ENCODE measurements around the gene EEF2. TPM values are rescaled to one million over a fixed set of nuclear protein-coding genes. Genes with fewer than 3 reads are reported as not detected.

EEF2 gene
- 1,000 to 10,000 TPM; 1,524 to 1,558 TPM for total RNA-seq

- H3K27ac Mint-ChIP-seq = peak within 1 kb of the TSS; percentile 92
- DNase-seq = peak; percentile 92
- ChIA-PET POLR2A (interaction anchor here (0.6 to 3.3 kb wide), 25 partner anchors 8 to 1640 kb away, joined by 3 to 32 read pairs (median 5); partner anchors contain the start of genes CHAF1A, DAPK3, MPND and PIAS4), CTCF (interaction anchor here (0.7 to 2.1 kb wide), 18 partner anchors 8 to 1806 kb away, joined by 3 to 14 read pairs (median 4); partner anchors contain the start of genes DAPK3, DUS3L and PIAS4)
- no peaks in the 10 kb centered on the region for H3K27me3 Mint-ChIP-seq (ENCODE audit: low read depth)
- H3K9me3 Mint-ChIP-seq (ENCODE audit: insufficient read depth) = no peaks in the 10 kb centered on the region
- peaks cover 53% of the 10 kb centered on the region for H3K4me1 Mint-ChIP-seq (ENCODE audit: low read depth)
- H3K4me3 Mint-ChIP-seq = peak within 1 kb of the TSS; percentile 95
- peaks cover 47% of the 10 kb centered on the region for H3K36me3 Mint-ChIP-seq (ENCODE audit: low read depth)
- ATAC-seq = peak; percentile 53
Measured at GRCh38 chr19:3984908-3985642, at the start of gene EEF2. EEF2 (minus strand) TSS chr19:3985463; CDS start chr19:3985380, 83 bp downstream.

- DNase-seq (no peak), ATAC-seq (no peak)
- no peaks in the 10 kb centered on the region for H3K9me3 Mint-ChIP-seq (ENCODE audit: insufficient read depth)
- H3K27ac Mint-ChIP-seq = peak overlapping the region; percentile 27
- ChIA-PET POLR2A (interaction anchor here (0.8 to 1.0 kb wide), 2 partner anchors 7 to 30 kb away, joined by 3 read pairs; no protein-coding TSS in a partner anchor), CTCF (no interaction called here)
- H3K4me1 Mint-ChIP-seq (ENCODE audit: low read depth) = no peaks in the 10 kb centered on the region
- no peaks in the 10 kb centered on the region for H3K27me3 Mint-ChIP-seq (ENCODE audit: low read depth)
- peaks cover 2% of the 10 kb centered on the region for H3K36me3 Mint-ChIP-seq (ENCODE audit: low read depth)
- no peak overlapping the region for H3K4me3 Mint-ChIP-seq
Measured at GRCh38 chr19:4034048-4035017, 49.1 kb upstream of the EEF2 start.

- no peak for DNase-seq
- ChIA-PET POLR2A (interaction anchor here (0.8 kb wide), 1 partner anchor 8 kb away, joined by 3 read pairs; no protein-coding TSS in a partner anchor), CTCF (no interaction called here)
- Mint-ChIP-seq H3K4me1 (ENCODE audit: low read depth) (no peaks in the 10 kb centered on the region), H3K36me3 (ENCODE audit: low read depth) (peaks cover 2% of the 10 kb centered on the region), H3K27me3 (ENCODE audit: low read depth) (no peaks in the 10 kb centered on the region), H3K9me3 (ENCODE audit: insufficient read depth) (no peaks in the 10 kb centered on the region), H3K27ac (no peak overlapping the region), H3K4me3 (no peak overlapping the region)
- ATAC-seq = no peak
Measured at GRCh38 chr19:4033028-4033956, 48.0 kb upstream of the EEF2 start.

GRCh38 chr19:4032436-4032835 is 47.2 kb upstream of the EEF2 start:
- no peak for ATAC-seq
- POLR2A ChIA-PET = no interaction called here

GRCh38 chr19:4031420-4031819 is 46.2 kb upstream of the EEF2 start:
- Mint-ChIP-seq H3K4me1 (ENCODE audit: low read depth) (no peaks in the 10 kb centered on the region), H3K27ac (peak overlapping the region; percentile 46), H3K4me3 (no peak overlapping the region), H3K36me3 (ENCODE audit: low read depth) (peaks cover 3% of the 10 kb centered on the region), H3K9me3 (ENCODE audit: insufficient read depth) (no peaks in the 10 kb centered on the region), H3K27me3 (ENCODE audit: low read depth) (no peaks in the 10 kb centered on the region)
- CTCF ChIA-PET = no interaction called here
- DNase-seq = no peak
- POLR2A ChIA-PET = interaction anchor here (0.6 kb wide), 1 partner anchor 15 kb away, joined by 3 read pairs; no protein-coding TSS in a partner anchor
- no peak for ATAC-seq

More at GRCh38 chr19:4032436-4032835, 47.2 kb upstream of the EEF2 start:
- no peaks in the 10 kb centered on the region for H3K36me3 Mint-ChIP-seq (ENCODE audit: low read depth)
- H3K4me3 Mint-ChIP-seq = no peak overlapping the region
- H3K27ac Mint-ChIP-seq = no peak overlapping the region
- no peaks in the 10 kb centered on the region for H3K27me3 Mint-ChIP-seq (ENCODE audit: low read depth)
- no peak for DNase-seq
- CTCF ChIA-PET = no interaction called here
- no peaks in the 10 kb centered on the region for H3K9me3 Mint-ChIP-seq (ENCODE audit: insufficient read depth)
- H3K4me1 Mint-ChIP-seq (ENCODE audit: low read depth) = no peaks in the 10 kb centered on the region

- peaks cover 5% of the 10 kb centered on the region for H3K36me3 Mint-ChIP-seq (ENCODE audit: low read depth)
- no peaks in the 10 kb centered on the region for H3K4me1 Mint-ChIP-seq (ENCODE audit: low read depth)
- DNase-seq (no peak), ATAC-seq (no peak)
- no peaks in the 10 kb centered on the region for H3K27me3 Mint-ChIP-seq (ENCODE audit: low read depth)
- H3K9me3 Mint-ChIP-seq (ENCODE audit: insufficient read depth) = no peaks in the 10 kb centered on the region
- H3K4me3 Mint-ChIP-seq = no peak overlapping the region
- H3K27ac Mint-ChIP-seq = no peak overlapping the region
- ChIA-PET POLR2A (no interaction called here), CTCF (no interaction called here)
Measured at GRCh38 chr19:4030981-4031380, 45.7 kb upstream of the EEF2 start.

GRCh38 chr19:4030552-4030951 is 45.3 kb upstream of the EEF2 start:
- ChIA-PET POLR2A (no interaction called here), CTCF (no interaction called here)
- Mint-ChIP-seq H3K27ac (no peak overlapping the region), H3K4me1 (ENCODE audit: low read depth) (no peaks in the 10 kb centered on the region), H3K9me3 (ENCODE audit: insufficient read depth) (no peaks in the 10 kb centered on the region), H3K4me3 (no peak overlapping the region), H3K36me3 (ENCODE audit: low read depth) (peaks cover 6% of the 10 kb centered on the region), H3K27me3 (ENCODE audit: low read depth) (no peaks in the 10 kb centered on the region)
- ATAC-seq = no peak
- no peak for DNase-seq

- CTCF ChIA-PET = no interaction called here
- ATAC-seq (no peak), DNase-seq (no peak)
- no peaks in the 10 kb centered on the region for H3K9me3 Mint-ChIP-seq (ENCODE audit: insufficient read depth)
- POLR2A ChIA-PET = interaction anchor here (0.6 kb wide), 1 partner anchor 34 kb away, joined by 3 read pairs; no protein-coding TSS in a partner anchor
- no peaks in the 10 kb centered on the region for H3K27me3 Mint-ChIP-seq (ENCODE audit: low read depth)
- H3K4me3 Mint-ChIP-seq = no peak overlapping the region
- no peak overlapping the region for H3K27ac Mint-ChIP-seq
- no peaks in the 10 kb centered on the region for H3K4me1 Mint-ChIP-seq (ENCODE audit: low read depth)
- H3K36me3 Mint-ChIP-seq (ENCODE audit: low read depth) = peaks cover 14% of the 10 kb centered on the region
Measured at GRCh38 chr19:4029247-4029614, 44.0 kb upstream of the EEF2 start.

- H3K4me3 Mint-ChIP-seq = no peak overlapping the region
- no peaks in the 10 kb centered on the region for H3K4me1 Mint-ChIP-seq (ENCODE audit: low read depth)
- H3K36me3 Mint-ChIP-seq (ENCODE audit: low read depth) = peaks cover 15% of the 10 kb centered on the region
- POLR2A ChIA-PET = interaction anchor here (0.6 kb wide), 1 partner anchor 33 kb away, joined by 3 read pairs; no protein-coding TSS in a partner anchor
- H3K27me3 Mint-ChIP-seq (ENCODE audit: low read depth) = no peaks in the 10 kb centered on the region
- H3K27ac Mint-ChIP-seq = no peak overlapping the region
- DNase-seq = no peak
- CTCF ChIA-PET = no interaction called here
- no peak for ATAC-seq
- no peaks in the 10 kb centered on the region for H3K9me3 Mint-ChIP-seq (ENCODE audit: insufficient read depth)
Measured at GRCh38 chr19:4028334-4029246, 43.3 kb upstream of the EEF2 start.

GRCh38 chr19:4027146-4027545 is 41.9 kb upstream of the EEF2 start:
- DNase-seq = no peak
- H3K9me3 Mint-ChIP-seq (ENCODE audit: insufficient read depth) = peaks cover under 1% of the 10 kb centered on the region
- no peaks in the 10 kb centered on the region for H3K4me1 Mint-ChIP-seq (ENCODE audit: low read depth)
- no peak for ATAC-seq
- peaks cover 18% of the 10 kb centered on the region for H3K36me3 Mint-ChIP-seq (ENCODE audit: low read depth)
- H3K27me3 Mint-ChIP-seq (ENCODE audit: low read depth) = no peaks in the 10 kb centered on the region
- POLR2A ChIA-PET = no interaction called here
- no peak overlapping the region for H3K4me3 Mint-ChIP-seq
- H3K27ac Mint-ChIP-seq = no peak overlapping the region
- CTCF ChIA-PET = no interaction called here
